ENCODE measurements around the gene JOSD1.
"Not testable (repeated sequence)": the region's sequence is repeated elsewhere in the genome, so short reads cannot be mapped to it uniquely, and the experiment has no call there.

The JOSD1 gene

GRCh38 chr22:38652859-38653258 lies 47.9 kb downstream of the JOSD1 start:
- TF ChIP-seq CTCF (conservative IDR thresholded peaks at IDR 0.05; ENCODE audit: control insufficient read depth, insufficient read depth, low read depth, low read length) = no peak
- DNase-seq (ENCODE audit: low read depth) = no peak
- H3K4me3 ChIP-seq (ENCODE audit: control insufficient read depth, low read depth, low read length) = no peak overlapping the region

- TF ChIP-seq CTCF (conservative IDR thresholded peaks at IDR 0.05; ENCODE audit: control insufficient read depth, insufficient read depth, low read depth, low read length) = no peak
- H3K4me3 ChIP-seq (ENCODE audit: control insufficient read depth, low read depth, low read length) = no peak overlapping the region
These were observed 50.8 kb downstream of the JOSD1 start for GRCh38 chr22:38649841-38650522.

DNA sequence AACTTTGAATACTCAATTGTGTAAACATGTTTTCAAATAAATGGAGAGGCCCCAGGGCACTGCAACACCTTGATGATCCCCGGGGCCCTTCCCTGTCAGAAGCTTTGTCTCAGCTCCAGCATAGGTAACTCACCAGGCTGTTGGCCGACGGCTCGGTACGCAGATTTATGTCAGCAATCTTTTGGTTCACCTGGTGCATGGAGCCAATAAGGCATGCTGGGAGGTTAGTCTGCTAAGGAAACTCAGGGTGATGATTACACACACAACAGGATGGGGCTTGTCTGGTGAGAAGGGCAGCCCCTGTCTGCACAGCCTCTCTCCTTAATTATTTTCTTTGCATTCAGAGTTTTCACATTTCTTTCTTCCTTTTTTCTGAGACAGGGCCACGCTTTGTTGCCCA lies 55.3 kb downstream of the JOSD1 start:
- no peak overlapping the region for H3K4me3 ChIP-seq (ENCODE audit: control insufficient read depth, low read depth, low read length)
- no peak for TF ChIP-seq CTCF (conservative IDR thresholded peaks at IDR 0.05; ENCODE audit: control insufficient read depth, insufficient read depth, low read depth, low read length)
- DNase-seq (ENCODE audit: low read depth) = no peak

More at GRCh38 chr22:38649841-38650522, 50.8 kb downstream of the JOSD1 start:
- DNase-seq (ENCODE audit: low read depth) = no peak

DNA sequence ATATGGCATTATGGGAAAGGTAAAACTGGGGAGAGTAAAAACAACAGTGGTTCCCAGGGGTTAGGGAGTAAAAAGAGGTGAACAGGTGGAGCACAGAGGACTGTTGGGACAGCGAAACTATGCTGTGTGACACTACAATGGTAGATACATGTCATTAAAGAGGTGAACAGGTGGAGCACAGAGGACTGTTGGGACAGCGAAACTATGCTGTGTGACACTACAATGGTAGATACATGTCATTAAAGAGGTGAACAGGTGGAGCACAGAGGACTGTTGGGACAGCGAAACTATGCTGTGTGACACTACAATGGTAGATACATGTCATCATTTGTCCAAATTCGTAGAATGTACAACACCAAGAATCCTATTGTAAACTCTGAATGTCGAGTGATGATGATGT lies 56.5 kb downstream of the JOSD1 start:
- not testable (repeated sequence) for H3K4me3 ChIP-seq (ENCODE audit: control insufficient read depth, low read depth, low read length); DNase-seq (ENCODE audit: low read depth)

DNA sequence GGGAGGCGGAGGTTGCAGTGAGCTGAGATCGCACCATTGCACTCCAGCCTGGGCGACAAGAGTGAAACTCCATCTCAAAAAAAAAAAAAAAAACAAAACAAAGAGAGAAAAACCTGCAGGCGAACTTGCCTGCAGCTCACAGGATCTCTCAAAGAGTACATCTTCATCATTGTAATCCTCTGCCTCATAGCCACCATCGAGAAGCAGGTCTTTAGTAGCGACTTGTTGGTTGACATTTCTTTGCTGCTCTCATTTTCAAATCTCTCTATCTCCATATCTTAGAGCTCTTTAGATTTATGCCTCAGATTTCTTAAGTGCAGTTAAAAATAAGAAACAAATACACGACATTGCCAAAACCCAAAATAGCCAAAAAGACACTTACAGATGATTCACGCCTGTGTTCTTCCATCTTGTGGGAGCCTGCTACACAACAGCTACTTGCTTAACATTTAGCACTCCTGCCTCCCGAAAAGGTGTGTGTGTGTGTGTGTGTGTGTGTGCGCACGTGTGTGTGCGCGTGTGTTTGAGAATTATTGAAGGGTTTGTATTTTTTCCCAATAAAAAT lies 59.2 kb downstream of the JOSD1 start:
- no peak overlapping the region for H3K4me3 ChIP-seq (ENCODE audit: control insufficient read depth, low read depth, low read length)
- DNase-seq (ENCODE audit: low read depth) = no peak
- TF ChIP-seq CTCF (conservative IDR thresholded peaks at IDR 0.05; ENCODE audit: control insufficient read depth, insufficient read depth, low read depth, low read length) = no peak

- TF ChIP-seq CTCF (conservative IDR thresholded peaks at IDR 0.05; ENCODE audit: control insufficient read depth, insufficient read depth, low read depth, low read length) = no peak
- DNase-seq (ENCODE audit: low read depth) = no peak
- H3K4me3 ChIP-seq (ENCODE audit: control insufficient read depth, low read depth, low read length) = no peak overlapping the region
These were observed 62.0 kb downstream of the JOSD1 start for GRCh38 chr22:38638728-38639127.

GRCh38 chr22:38638216-38638615 lies 62.5 kb downstream of the JOSD1 start:
- no peak for TF ChIP-seq CTCF (conservative IDR thresholded peaks at IDR 0.05; ENCODE audit: control insufficient read depth, insufficient read depth, low read depth, low read length)
- no peak overlapping the region for H3K4me3 ChIP-seq (ENCODE audit: control insufficient read depth, low read depth, low read length)
- no peak for DNase-seq (ENCODE audit: low read depth)
